Suprapubic skin (tissue), 3 donors: ENCODE data around the gene DAB1.

Source experiments
- CTCF ChIP-seq, 2 donors: fragments of 200-600 bp in 1 of 2; fragments of 450-650 bp in 1 of 2; sonication (generic) in 1 of 2; IDR thresholded peaks; one replicate each; pipeline ENCODE4 v1.5.1; 2016 to 2019; ENCODE audit warnings: antibody characterized with exemption in 2 of 2, mild to moderate bottlenecking in 1 of 2, moderate library complexity in 1 of 2
- POLR2AphosphoS5 ChIP-seq, 3 donors: sonication (generic); formaldehyde crosslinking; IDR thresholded peaks; one replicate each; pipeline ENCODE4 v1.6.1; 2017; ENCODE audit warnings: antibody characterized with exemption in 3 of 3

- no peak for TF ChIP-seq CTCF (IDR thresholded peaks at IDR 0.05)
- no peak for TF ChIP-seq POLR2AphosphoS5 (IDR thresholded peaks at IDR 0.05)
Observed at GRCh38 chr1:56995414-56996100, 428.3 kb downstream of the DAB1 start.
